Suprapubic skin (tissue), 4 donors: ENCODE measurements around the gene RAD51D.

Experiments
- EP300 ChIP-seq: sonication (generic); formaldehyde crosslinking; IDR thresholded peaks from one replicate; pipeline ENCODE4 v1.6.1; 2017; ENCODE audit warnings: antibody characterized with exemption
- POLR2A ChIP-seq, 2 donors: fragments of 450-650 bp; IDR thresholded peaks; one replicate each; pipeline ENCODE4 v1.6.1; 2017; ENCODE audit warnings: antibody characterized with exemption in 2 of 2, mild to moderate bottlenecking in 2 of 2, moderate library complexity in 2 of 2
- POLR2AphosphoS5 ChIP-seq, 3 donors: sonication (generic); formaldehyde crosslinking; IDR thresholded peaks; one replicate each; pipeline ENCODE4 v1.6.1; 2017; ENCODE audit warnings: antibody characterized with exemption in 3 of 3
- TF ChIP-seq, protein P1 (sequence below), 2 donors: fragments of 200-600 bp in 1 of 2; fragments of 450-650 bp in 1 of 2; sonication (generic) in 1 of 2; IDR thresholded peaks; one replicate each; pipeline ENCODE4 v1.5.1; 2016 to 2019; ENCODE audit warnings: antibody characterized with exemption in 2 of 2, mild to moderate bottlenecking in 1 of 2, moderate library complexity in 1 of 2

DNA sequence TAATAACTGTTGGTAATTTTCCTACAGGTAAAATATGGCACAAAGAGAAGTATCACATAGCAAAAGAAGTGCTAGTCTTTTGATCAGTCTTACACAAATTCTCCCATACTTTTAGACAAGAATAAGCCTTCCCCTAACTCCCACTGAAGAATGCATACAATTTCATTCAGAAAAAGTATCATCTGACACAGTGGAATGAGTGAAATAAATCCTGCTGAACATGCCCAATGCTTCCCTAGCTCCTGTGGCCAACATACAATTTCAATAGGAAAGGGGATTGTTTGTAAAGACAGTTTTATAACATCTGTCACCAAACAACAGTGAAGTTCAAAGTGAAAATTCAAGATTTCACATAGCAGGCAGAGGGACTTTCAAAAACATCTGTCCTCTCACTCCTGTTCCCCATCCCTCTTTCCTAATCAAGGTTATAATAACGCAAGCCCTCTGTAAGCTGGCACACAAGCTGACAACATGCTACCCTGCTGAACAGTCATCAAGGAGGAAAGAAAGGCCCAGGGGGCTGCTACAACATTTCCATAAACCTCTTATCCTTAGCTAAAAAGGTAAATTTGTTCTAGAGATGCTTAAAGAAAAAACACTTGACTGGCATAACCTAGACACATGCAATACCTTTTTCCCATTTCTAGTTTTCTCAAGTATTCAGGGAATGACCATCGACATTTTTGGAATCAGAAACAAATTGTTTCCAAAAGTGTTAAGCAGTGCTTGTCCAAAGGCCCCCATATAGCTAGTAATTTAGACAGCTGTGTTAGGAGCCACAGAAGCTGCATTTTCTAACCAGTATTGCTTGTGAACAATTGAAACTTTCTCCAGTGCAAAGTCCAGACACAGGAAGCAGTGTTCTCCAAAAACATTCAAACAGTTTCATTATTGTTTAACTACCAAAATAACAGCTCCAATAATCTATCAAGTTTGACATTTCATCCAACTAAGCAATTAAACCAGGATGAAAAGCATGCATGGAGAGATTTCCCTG lies 44.7 kb downstream of the RAD51D start:
- TF ChIP-seq, protein P1, sequence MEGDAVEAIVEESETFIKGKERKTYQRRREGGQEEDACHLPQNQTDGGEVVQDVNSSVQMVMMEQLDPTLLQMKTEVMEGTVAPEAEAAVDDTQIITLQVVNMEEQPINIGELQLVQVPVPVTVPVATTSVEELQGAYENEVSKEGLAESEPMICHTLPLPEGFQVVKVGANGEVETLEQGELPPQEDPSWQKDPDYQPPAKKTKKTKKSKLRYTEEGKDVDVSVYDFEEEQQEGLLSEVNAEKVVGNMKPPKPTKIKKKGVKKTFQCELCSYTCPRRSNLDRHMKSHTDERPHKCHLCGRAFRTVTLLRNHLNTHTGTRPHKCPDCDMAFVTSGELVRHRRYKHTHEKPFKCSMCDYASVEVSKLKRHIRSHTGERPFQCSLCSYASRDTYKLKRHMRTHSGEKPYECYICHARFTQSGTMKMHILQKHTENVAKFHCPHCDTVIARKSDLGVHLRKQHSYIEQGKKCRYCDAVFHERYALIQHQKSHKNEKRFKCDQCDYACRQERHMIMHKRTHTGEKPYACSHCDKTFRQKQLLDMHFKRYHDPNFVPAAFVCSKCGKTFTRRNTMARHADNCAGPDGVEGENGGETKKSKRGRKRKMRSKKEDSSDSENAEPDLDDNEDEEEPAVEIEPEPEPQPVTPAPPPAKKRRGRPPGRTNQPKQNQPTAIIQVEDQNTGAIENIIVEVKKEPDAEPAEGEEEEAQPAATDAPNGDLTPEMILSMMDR (IDR thresholded peaks at IDR 0.05), result no peak
- TF ChIP-seq POLR2A (IDR thresholded peaks at IDR 0.05), result no peak
- TF ChIP-seq EP300, result no peak
- no peak for TF ChIP-seq POLR2AphosphoS5 (IDR thresholded peaks at IDR 0.05)
